C4-2B (cell line): ENCODE data around the gene MLKL.

Experiments used
- ZFX ChIP-seq: fragments of 450-650 bp; IDR thresholded peaks from 2 replicates; pipeline ENCODE4 v1.6.1; 2017
- TF ChIP-seq, protein P1 (sequence below): fragments of 450-650 bp; conservative IDR thresholded peaks from 2 replicates; pipeline ENCODE4 v1.5.1; 2017; ENCODE audit warnings: mild to moderate bottlenecking

DNA sequence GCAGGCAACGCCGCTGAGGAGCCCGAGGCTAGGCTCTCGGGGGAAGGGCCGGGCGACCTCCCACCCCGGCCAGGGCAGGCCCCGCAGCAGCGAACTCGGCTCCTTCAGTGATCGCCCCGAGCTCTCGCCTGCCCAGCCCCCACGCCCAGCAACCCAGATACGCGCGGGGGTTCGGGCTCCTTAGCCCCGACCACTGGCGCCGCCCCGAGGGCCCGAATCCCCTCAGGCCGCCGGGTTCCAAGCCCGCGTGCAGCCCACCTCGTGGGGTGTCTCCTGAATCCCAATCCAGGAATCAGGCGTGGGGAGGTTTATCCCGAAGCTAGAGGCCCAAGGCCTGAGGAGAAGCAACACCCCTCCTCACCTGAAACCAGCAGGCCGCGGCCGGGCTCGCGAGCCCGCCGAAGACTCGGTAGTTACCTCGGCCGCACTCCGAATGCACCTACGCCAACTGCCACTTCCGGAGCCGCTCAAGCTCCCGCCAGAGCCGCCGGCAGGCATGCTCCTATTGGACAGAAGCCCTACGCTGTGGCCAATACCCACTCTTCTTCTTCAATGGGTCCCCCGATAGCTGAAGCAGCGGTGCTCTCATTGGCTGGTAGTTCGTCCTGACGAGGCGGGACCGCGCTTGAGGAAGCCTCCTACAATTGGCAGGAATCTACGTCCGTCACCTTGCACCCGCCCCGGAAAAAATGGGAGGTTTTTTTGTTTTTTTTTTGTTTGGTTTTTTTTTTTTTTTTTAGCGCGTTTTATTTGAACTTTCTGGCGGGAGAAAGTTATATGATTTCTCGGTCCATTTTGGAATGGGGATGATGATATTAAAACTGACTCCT lies 34.0 kb downstream of the MLKL start, which contains the start of gene RFWD3:
- TF ChIP-seq, protein P1, sequence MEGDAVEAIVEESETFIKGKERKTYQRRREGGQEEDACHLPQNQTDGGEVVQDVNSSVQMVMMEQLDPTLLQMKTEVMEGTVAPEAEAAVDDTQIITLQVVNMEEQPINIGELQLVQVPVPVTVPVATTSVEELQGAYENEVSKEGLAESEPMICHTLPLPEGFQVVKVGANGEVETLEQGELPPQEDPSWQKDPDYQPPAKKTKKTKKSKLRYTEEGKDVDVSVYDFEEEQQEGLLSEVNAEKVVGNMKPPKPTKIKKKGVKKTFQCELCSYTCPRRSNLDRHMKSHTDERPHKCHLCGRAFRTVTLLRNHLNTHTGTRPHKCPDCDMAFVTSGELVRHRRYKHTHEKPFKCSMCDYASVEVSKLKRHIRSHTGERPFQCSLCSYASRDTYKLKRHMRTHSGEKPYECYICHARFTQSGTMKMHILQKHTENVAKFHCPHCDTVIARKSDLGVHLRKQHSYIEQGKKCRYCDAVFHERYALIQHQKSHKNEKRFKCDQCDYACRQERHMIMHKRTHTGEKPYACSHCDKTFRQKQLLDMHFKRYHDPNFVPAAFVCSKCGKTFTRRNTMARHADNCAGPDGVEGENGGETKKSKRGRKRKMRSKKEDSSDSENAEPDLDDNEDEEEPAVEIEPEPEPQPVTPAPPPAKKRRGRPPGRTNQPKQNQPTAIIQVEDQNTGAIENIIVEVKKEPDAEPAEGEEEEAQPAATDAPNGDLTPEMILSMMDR, result no peak
- peak; percentile 79 for TF ChIP-seq ZFX
